Measurements from ENCODE around the gene ANXA6. TPM values are rescaled to one million over a fixed set of nuclear protein-coding genes. Genes with fewer than 3 reads are reported as not detected.

ANXA6 gene
- total and polyA plus RNA-seq, 2 donors = 122 to 381 TPM

- Histone ChIP-seq H3K27me3 (ENCODE audit: control insufficient read depth in 2 of 2, insufficient read depth in 1 of 2, low read length in 1 of 2) (no peaks in the 10 kb centered on the region), H3K4me1 (ENCODE audit: control insufficient read depth in 2 of 2, insufficient read depth in 2 of 2, low read length in 2 of 2) (peaks cover 12 to 31% of the 10 kb centered on the region in 2 donors), H3K9me3 (ENCODE audit: control insufficient read depth in 2 of 2, insufficient read depth in 1 of 2, low read length in 1 of 2) (peaks cover 0 to 3% of the 10 kb centered on the region in 2 donors), H3K36me3 (ENCODE audit: control insufficient read depth in 2 of 2, insufficient read depth in 2 of 2, low read length in 1 of 2) (peaks cover 49 to 53% of the 10 kb centered on the region in 2 donors), H3K27ac (ENCODE audit: low read depth in 1 of 2, low read length in 1 of 2) (no peak overlapping the region), H3K4me3 (ENCODE audit: low read length in 2 of 2) (no peak overlapping the region)
- no peak for DNase-seq (ENCODE audit: low read depth in 6 of 9, low spot score in 9 of 9)
- 98% methylated on average over 12 of the region's 12 CpGs for WGBS
Measured at GRCh38 chr5:151064916-151065499, 92.6 kb downstream of the ANXA6 start.

- Histone ChIP-seq H3K27me3 (ENCODE audit: control insufficient read depth in 2 of 2, insufficient read depth in 1 of 2, low read length in 1 of 2) (no peaks in the 10 kb centered on the region), H3K27ac (ENCODE audit: low read depth in 1 of 2, low read length in 1 of 2) (no peak overlapping the region), H3K36me3 (ENCODE audit: control insufficient read depth in 2 of 2, insufficient read depth in 2 of 2, low read length in 1 of 2) (peaks cover 60 to 62% of the 10 kb centered on the region in 2 donors), H3K9me3 (ENCODE audit: control insufficient read depth in 2 of 2, insufficient read depth in 1 of 2, low read length in 1 of 2) (peaks cover 0 to 3% of the 10 kb centered on the region in 2 donors), H3K4me1 (ENCODE audit: control insufficient read depth in 2 of 2, insufficient read depth in 2 of 2, low read length in 2 of 2) (peaks cover 3 to 19% of the 10 kb centered on the region in 2 donors), H3K4me3 (ENCODE audit: low read length in 2 of 2) (no peak overlapping the region)
- 89% methylated on average over 17 of the region's 17 CpGs for WGBS
- no peak for DNase-seq (ENCODE audit: low read depth in 6 of 9, low spot score in 9 of 9)
Measured at GRCh38 chr5:151063142-151063989, 94.2 kb downstream of the ANXA6 start.

GRCh38 chr5:151062405-151063141, 95.0 kb downstream of the ANXA6 start:
- no peak overlapping the region for H3K27ac ChIP-seq (ENCODE audit: low read depth in 1 of 2, low read length in 1 of 2)
- H3K4me1 ChIP-seq (ENCODE audit: control insufficient read depth in 2 of 2, insufficient read depth in 2 of 2, low read length in 2 of 2) = peaks cover 2 to 11% of the 10 kb centered on the region in 2 donors
- no peak overlapping the region for H3K4me3 ChIP-seq (ENCODE audit: low read length in 2 of 2)
- WGBS = over 99% methylated on average over 5 of the region's 5 CpGs
- no peaks in the 10 kb centered on the region for H3K27me3 ChIP-seq (ENCODE audit: control insufficient read depth in 2 of 2, insufficient read depth in 1 of 2, low read length in 1 of 2)
- peaks cover 61 to 66% of the 10 kb centered on the region in 2 donors for H3K36me3 ChIP-seq (ENCODE audit: control insufficient read depth in 2 of 2, insufficient read depth in 2 of 2, low read length in 1 of 2)
- no peak for DNase-seq (ENCODE audit: low read depth in 6 of 9, low spot score in 9 of 9)
- peaks cover 0 to 3% of the 10 kb centered on the region in 2 donors for H3K9me3 ChIP-seq (ENCODE audit: control insufficient read depth in 2 of 2, insufficient read depth in 1 of 2, low read length in 1 of 2)

GRCh38 chr5:151060742-151061141, 96.8 kb downstream of the ANXA6 start:
- H3K27me3 ChIP-seq (ENCODE audit: control insufficient read depth in 2 of 2, insufficient read depth in 1 of 2, low read length in 1 of 2) = no peaks in the 10 kb centered on the region
- H3K4me3 ChIP-seq (ENCODE audit: low read length in 2 of 2) = no peak overlapping the region
- H3K4me1 ChIP-seq (ENCODE audit: control insufficient read depth in 2 of 2, insufficient read depth in 2 of 2, low read length in 2 of 2) = peaks cover 2 to 8% of the 10 kb centered on the region in 2 donors
- no peak overlapping the region for H3K27ac ChIP-seq (ENCODE audit: low read depth in 1 of 2, low read length in 1 of 2)
- peaks cover 70 to 71% of the 10 kb centered on the region in 2 donors for H3K36me3 ChIP-seq (ENCODE audit: control insufficient read depth in 2 of 2, insufficient read depth in 2 of 2, low read length in 1 of 2)
- no peak for DNase-seq (ENCODE audit: low read depth in 6 of 9, low spot score in 9 of 9)
- H3K9me3 ChIP-seq (ENCODE audit: control insufficient read depth in 2 of 2, insufficient read depth in 1 of 2, low read length in 1 of 2) = peaks cover 0 to 3% of the 10 kb centered on the region in 2 donors
- 98% methylated on average over 6 of the region's 6 CpGs for WGBS

- Histone ChIP-seq H3K27me3 (ENCODE audit: control insufficient read depth in 2 of 2, insufficient read depth in 1 of 2, low read length in 1 of 2) (no peaks in the 10 kb centered on the region), H3K27ac (ENCODE audit: low read depth in 1 of 2, low read length in 1 of 2) (no peak overlapping the region), H3K4me1 (ENCODE audit: control insufficient read depth in 2 of 2, insufficient read depth in 2 of 2, low read length in 2 of 2) (peaks cover 2 to 8% of the 10 kb centered on the region in 2 donors)
Measured at GRCh38 chr5:151058891-151059489, 98.6 kb downstream of the ANXA6 start.

GRCh38 chr5:151058301-151058700, 99.3 kb downstream of the ANXA6 start:
- no peak for DNase-seq (ENCODE audit: low read depth in 6 of 9, low spot score in 9 of 9)
- Histone ChIP-seq H3K36me3 (ENCODE audit: control insufficient read depth in 2 of 2, insufficient read depth in 2 of 2, low read length in 1 of 2) (peaks cover 85 to 86% of the 10 kb centered on the region in 2 donors), H3K9me3 (ENCODE audit: control insufficient read depth in 2 of 2, insufficient read depth in 1 of 2, low read length in 1 of 2) (no peaks in the 10 kb centered on the region), H3K27me3 (ENCODE audit: control insufficient read depth in 2 of 2, insufficient read depth in 1 of 2, low read length in 1 of 2) (no peaks in the 10 kb centered on the region), H3K4me3 (ENCODE audit: low read length in 2 of 2) (no peak overlapping the region), H3K4me1 (ENCODE audit: control insufficient read depth in 2 of 2, insufficient read depth in 2 of 2, low read length in 2 of 2) (peaks cover 2 to 8% of the 10 kb centered on the region in 2 donors), H3K27ac (ENCODE audit: low read depth in 1 of 2, low read length in 1 of 2) (no peak overlapping the region)
- 87% methylated on average over 5 of the region's 5 CpGs for WGBS

More at GRCh38 chr5:151058891-151059489, 98.6 kb downstream of the ANXA6 start:
- no peak overlapping the region for H3K4me3 ChIP-seq (ENCODE audit: low read length in 2 of 2)
- DNase-seq (ENCODE audit: low read depth in 6 of 9, low spot score in 9 of 9) = no peak
- WGBS = 90% methylated on average over 7 of the region's 7 CpGs
- H3K9me3 ChIP-seq (ENCODE audit: control insufficient read depth in 2 of 2, insufficient read depth in 1 of 2, low read length in 1 of 2) = peaks cover 0 to 3% of the 10 kb centered on the region in 2 donors
- peaks cover 82 to 86% of the 10 kb centered on the region in 2 donors for H3K36me3 ChIP-seq (ENCODE audit: control insufficient read depth in 2 of 2, insufficient read depth in 2 of 2, low read length in 1 of 2)

- no peaks in the 10 kb centered on the region for H3K27me3 ChIP-seq (ENCODE audit: control insufficient read depth in 2 of 2, insufficient read depth in 1 of 2, low read length in 1 of 2)
- 97% methylated on average over 25 of the region's 25 CpGs for WGBS
- H3K36me3 ChIP-seq (ENCODE audit: control insufficient read depth in 2 of 2, insufficient read depth in 2 of 2, low read length in 1 of 2) = peaks cover 74 to 82% of the 10 kb centered on the region in 2 donors
- DNase-seq (ENCODE audit: low read depth in 6 of 9, low spot score in 9 of 9) = no peak
- H3K4me3 ChIP-seq (ENCODE audit: low read length in 2 of 2) = no peak overlapping the region
- H3K9me3 ChIP-seq (ENCODE audit: control insufficient read depth in 2 of 2, insufficient read depth in 1 of 2, low read length in 1 of 2) = no peaks in the 10 kb centered on the region
- H3K4me1 ChIP-seq (ENCODE audit: control insufficient read depth in 2 of 2, insufficient read depth in 2 of 2, low read length in 2 of 2) = peaks cover 2 to 14% of the 10 kb centered on the region in 2 donors
- no peak overlapping the region for H3K27ac ChIP-seq (ENCODE audit: low read depth in 1 of 2, low read length in 1 of 2)
Measured at GRCh38 chr5:151056379-151057325, 100.9 kb downstream of the ANXA6 start.

GRCh38 chr5:151055336-151055735, 102.2 kb downstream of the ANXA6 start:
- Histone ChIP-seq H3K4me1 (ENCODE audit: control insufficient read depth in 2 of 2, insufficient read depth in 2 of 2, low read length in 2 of 2) (peaks cover 2 to 14% of the 10 kb centered on the region in 2 donors), H3K4me3 (ENCODE audit: low read length in 2 of 2) (no peak overlapping the region), H3K27me3 (ENCODE audit: control insufficient read depth in 2 of 2, insufficient read depth in 1 of 2, low read length in 1 of 2) (no peaks in the 10 kb centered on the region), H3K9me3 (ENCODE audit: control insufficient read depth in 2 of 2, insufficient read depth in 1 of 2, low read length in 1 of 2) (no peaks in the 10 kb centered on the region), H3K27ac (ENCODE audit: low read depth in 1 of 2, low read length in 1 of 2) (no peak overlapping the region), H3K36me3 (ENCODE audit: control insufficient read depth in 2 of 2, insufficient read depth in 2 of 2, low read length in 1 of 2) (peaks cover 71 to 75% of the 10 kb centered on the region in 2 donors)
- no peak for DNase-seq (ENCODE audit: low read depth in 6 of 9, low spot score in 9 of 9)
- whole genome bisulfite sequencing = 96% methylated on average over 6 of the region's 6 CpGs
